Pons (tissue), 1 donor: ENCODE results near the gene PAX5.
"Not testable (repeated sequence)": the region's sequence is repeated elsewhere in the genome, so short reads cannot be mapped to it uniquely, and the experiment has no call there.

Experiments
- DNase-seq: peaks from one replicate; pipeline ENCODE4 v3.0.0-alpha.2; 2016; ENCODE audit warnings: low spot score

PAX5 gene

GRCh38 chr9:37033682-37034304, at the start of gene PAX5:
PAX5 (minus strand) TSS chr9:37034268; CDS start chr9:37034031, 237 bp downstream.
- no peak for DNase-seq

GRCh38 chr9:37083654-37084053, 49.6 kb upstream of the PAX5 start:
- no peak for DNase-seq

- DNase-seq = no peak
Observed at GRCh38 chr9:37082214-37082765, 48.2 kb upstream of the PAX5 start.

- not testable (repeated sequence) for DNase-seq
Observed at GRCh38 chr9:37081507-37081906, 47.4 kb upstream of the PAX5 start.

- DNase-seq = not testable (repeated sequence)
Observed at GRCh38 chr9:37080165-37080628, 46.1 kb upstream of the PAX5 start.

GRCh38 chr9:37079370-37080164, 45.5 kb upstream of the PAX5 start:
- peak; percentile 95 for DNase-seq

- not testable (repeated sequence) for DNase-seq
Observed at GRCh38 chr9:37074790-37075189, 40.7 kb upstream of the PAX5 start.

- no peak for DNase-seq
Observed at GRCh38 chr9:37066139-37066725, 32.2 kb upstream of the PAX5 start.

GRCh38 chr9:37062336-37062735, 28.3 kb upstream of the PAX5 start:
- no peak for DNase-seq

GRCh38 chr9:37061768-37062167, 27.7 kb upstream of the PAX5 start:
- DNase-seq = no peak

- no peak for DNase-seq
Observed at GRCh38 chr9:37060833-37061232, 26.8 kb upstream of the PAX5 start.

GRCh38 chr9:37056046-37056920, 22.2 kb upstream of the PAX5 start:
- no peak for DNase-seq

GRCh38 chr9:37054363-37054720, 20.3 kb upstream of the PAX5 start:
- not testable (repeated sequence) for DNase-seq

GRCh38 chr9:37053684-37054362, 19.8 kb upstream of the PAX5 start:
- no peak for DNase-seq

- DNase-seq = no peak
Observed at GRCh38 chr9:37046683-37047082, 12.6 kb upstream of the PAX5 start.

- no peak for DNase-seq
Observed at GRCh38 chr9:37042421-37042820, 8.4 kb upstream of the PAX5 start.

- DNase-seq = no peak
Observed at GRCh38 chr9:37040508-37041127, 6.5 kb upstream of the PAX5 start.

- no peak for DNase-seq
Observed at GRCh38 chr9:37038943-37039464, 4.9 kb upstream of the PAX5 start.

GRCh38 chr9:37038302-37038942, 4.4 kb upstream of the PAX5 start:
- no peak for DNase-seq
